Measurements from ENCODE around the gene KLHDC4.
"Not testable (repeated sequence)": the region's sequence is repeated elsewhere in the genome, so short reads cannot be mapped to it uniquely, and the experiment has no call there.

Gene KLHDC4

GRCh38 chr16:87742781-87743490 lies 22.9 kb downstream of the KLHDC4 start:
- DNase-seq (ENCODE audit: low spot score), result no peak

DNA sequence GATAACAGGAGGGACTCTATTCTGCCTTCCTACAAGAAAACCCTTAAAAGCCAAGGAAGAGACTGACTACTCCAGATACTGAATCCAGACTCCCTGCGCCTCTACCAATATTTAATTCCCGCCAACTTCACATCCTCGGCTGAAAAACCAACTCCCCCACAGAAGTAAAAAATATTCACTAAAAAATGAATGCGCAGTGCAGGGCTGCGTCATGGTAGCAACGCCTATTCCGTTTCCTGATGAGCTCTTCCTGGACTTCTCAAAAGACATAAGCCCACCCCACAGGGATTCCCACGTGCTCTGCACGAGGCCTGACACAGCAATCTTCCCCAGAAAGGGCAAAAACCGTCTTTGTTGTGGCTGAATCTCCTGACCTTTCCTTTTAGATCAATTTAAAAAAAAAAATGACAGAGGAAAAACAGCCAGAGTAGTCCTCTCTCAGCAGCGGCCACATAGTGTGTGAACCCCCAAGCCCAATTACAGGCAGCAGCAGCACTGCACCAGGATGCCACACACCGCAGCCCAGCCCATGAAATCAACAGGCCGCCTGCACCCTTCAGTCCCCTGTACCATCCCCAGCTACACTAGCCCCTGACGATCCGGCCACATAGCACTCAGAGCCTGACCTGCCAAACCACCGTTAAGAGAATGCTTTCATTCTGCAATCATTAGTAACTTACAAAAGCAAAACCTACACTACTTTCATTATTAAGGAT lies 23.9 kb downstream of the KLHDC4 start:
- no peak for DNase-seq (ENCODE audit: low spot score)

- DNase-seq (ENCODE audit: low spot score), result no peak
Observed at GRCh38 chr16:87740909-87741424, 24.8 kb downstream of the KLHDC4 start.

- DNase-seq (ENCODE audit: low spot score), result no peak
Observed at GRCh38 chr16:87740441-87740840, 25.3 kb downstream of the KLHDC4 start.

- DNase-seq (ENCODE audit: low spot score), result no peak
Observed at GRCh38 chr16:87739801-87740200, 26.0 kb downstream of the KLHDC4 start.

DNA sequence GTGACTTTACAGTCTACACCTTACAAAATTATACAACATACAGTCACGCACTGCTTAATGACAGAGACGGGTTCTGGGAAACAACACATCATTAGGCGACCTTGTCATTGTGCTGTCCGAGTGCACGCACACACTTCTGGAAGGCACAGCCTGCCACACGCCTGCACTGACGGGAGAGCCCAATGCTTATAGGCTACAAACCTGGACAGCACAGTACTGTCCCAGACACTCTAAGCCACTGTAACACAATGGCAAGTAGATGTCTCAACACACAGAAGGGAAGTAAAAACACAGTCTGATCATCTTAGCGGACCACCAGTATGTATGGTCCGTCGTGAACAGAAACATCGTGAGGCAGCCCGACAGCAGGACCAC lies 29.8 kb downstream of the KLHDC4 start:
- DNase-seq (ENCODE audit: low spot score), result no peak

DNA sequence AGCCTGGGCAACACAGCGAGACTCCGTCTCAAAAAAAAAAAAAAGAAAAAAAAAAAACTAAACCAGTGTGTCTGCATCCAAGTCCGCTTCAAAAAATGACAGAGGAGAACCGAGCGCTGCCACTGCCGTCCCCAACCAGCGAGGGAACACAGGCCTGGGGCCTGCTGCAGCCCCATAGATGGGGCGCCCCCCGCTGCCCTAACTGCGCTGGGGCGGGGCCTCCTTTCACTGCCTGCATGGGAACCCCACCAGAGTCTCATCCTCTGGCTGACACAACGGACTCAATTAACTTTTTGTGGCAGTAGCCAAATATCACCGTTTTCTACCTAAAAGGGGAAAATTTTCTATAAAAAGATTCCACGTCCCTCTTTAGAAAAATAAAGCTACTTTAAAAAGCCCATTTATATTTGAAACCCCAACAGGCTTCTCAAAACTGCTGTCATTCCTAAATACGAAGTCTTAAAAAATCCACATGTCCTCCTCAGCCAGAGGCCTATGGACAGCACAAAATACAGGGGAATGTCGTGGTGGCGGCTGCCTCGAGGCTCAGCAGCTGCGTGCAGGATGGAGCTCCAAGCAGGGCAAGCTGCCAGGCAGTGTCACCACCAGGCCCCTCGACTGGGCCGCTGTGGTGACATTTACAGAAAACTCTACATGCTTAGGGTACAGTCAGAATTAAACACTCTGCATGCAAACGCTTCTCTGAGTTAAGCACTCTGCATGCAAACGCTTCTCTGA lies 30.3 kb downstream of the KLHDC4 start:
- DNase-seq (ENCODE audit: low spot score), result no peak

- no peak for DNase-seq (ENCODE audit: low spot score)
Observed at GRCh38 chr16:87734644-87735043, 31.1 kb downstream of the KLHDC4 start.

DNA sequence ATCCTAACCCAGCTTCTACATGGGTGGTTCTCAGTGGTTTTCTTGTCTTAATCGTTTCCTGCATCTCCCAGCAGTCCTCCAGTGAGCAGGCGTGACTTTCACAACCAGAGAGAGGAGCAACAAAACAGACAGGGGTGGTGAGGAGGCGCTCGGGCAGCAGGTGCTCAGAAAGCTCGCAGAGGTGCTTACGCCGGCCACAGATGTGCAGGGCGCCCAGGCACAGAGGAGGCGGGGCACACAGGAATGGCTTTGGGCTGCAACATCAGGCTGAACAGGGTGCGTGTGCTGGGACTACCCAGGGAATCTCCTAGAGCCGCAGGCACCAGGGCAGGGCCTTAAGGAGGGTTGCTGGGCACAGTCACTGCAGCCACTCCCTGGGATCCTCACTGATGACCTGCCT lies 32.6 kb downstream of the KLHDC4 start:
- DNase-seq (ENCODE audit: low spot score), result no peak

DNA sequence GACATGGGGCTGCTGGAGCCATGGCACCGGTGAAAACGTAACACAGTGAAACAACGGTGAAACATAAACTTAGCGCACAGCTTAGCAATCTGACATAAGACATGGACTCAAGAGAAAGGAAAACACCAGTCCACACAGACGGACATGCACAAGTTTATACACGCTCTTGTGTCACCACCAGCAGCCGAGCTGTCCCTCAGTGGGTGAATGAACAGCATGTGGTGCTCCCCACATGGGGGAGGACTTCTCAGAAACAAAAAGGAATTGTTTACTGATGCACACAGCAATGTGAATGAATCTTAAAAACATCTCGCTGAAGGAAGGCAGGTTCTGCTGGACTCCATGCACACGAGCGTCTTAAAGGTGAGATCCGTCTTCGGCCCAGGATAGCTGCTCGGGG lies 34.2 kb downstream of the KLHDC4 start:
- no peak for DNase-seq (ENCODE audit: low spot score)

DNA sequence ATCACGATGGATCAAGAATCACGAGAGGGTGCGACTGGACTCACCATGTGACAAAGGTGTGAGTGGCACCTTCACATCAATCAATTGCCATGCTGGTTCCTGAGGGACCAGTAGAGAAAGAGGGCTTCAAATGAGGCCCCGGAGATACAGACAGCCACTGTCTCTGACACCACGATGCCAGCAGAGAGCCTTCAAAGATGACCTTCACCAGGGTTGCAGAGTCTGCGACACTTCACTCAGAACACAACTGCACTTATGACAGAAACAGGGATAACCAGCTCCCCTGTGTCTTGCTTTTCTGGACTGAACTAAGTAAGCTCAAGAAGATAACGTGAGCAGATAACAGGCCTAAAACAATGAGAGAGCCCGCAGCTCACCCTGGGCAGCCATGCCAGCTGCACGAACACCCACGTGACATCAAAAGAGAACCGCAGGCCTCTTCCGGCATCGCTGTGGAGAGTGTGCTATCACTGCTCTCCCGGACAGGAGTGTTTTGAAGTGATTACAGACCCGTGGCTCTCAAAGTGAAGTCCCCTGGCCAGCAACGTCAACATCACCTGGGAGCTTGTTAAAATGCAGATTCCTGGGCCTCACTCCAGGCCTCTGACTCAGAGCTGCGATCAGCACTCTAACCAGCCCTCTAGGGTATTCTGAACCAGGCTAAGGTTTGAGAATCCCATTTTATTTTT lies 36.4 kb downstream of the KLHDC4 start:
- DNase-seq (ENCODE audit: low spot score), result no peak

- no peak for DNase-seq (ENCODE audit: low spot score)
Observed at GRCh38 chr16:87728026-87728425, 37.8 kb downstream of the KLHDC4 start.

GRCh38 chr16:87727346-87727745 lies 38.4 kb downstream of the KLHDC4 start:
- DNase-seq (ENCODE audit: low spot score), result no peak

- not testable (repeated sequence) for DNase-seq (ENCODE audit: low spot score)
Observed at GRCh38 chr16:87726577-87726976, 39.2 kb downstream of the KLHDC4 start.

DNA sequence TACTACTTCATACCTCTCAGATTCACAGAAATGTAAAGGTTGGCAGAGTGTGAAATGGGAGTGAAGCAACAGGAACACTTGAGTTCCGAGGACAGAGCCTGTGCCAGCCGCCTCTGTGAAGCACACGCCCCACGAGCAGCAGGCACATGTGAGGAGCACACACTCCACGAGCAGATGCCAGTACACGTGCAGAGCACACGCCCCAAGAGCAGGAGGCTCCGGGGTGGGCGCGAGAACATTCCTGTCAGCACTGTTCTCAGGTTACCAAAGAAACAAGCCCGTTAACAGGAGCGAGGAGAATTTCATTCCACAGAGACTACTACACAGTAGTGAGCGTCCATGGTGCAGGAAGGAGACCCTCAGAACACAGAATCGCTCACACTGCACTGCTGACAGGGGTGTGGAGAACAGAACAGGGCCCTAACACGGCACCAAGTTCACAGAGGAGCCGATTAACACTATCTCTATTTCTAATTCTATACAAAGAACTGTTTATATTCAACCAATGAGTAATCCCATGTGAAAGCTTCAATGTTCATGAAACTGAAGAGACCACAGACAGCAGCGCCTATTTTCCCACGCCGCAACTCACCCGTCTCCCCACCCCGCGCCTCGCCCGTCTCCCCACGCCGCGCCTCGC lies 40.1 kb downstream of the KLHDC4 start:
- DNase-seq (ENCODE audit: low spot score), result no peak

GRCh38 chr16:87724490-87725291 lies 41.1 kb downstream of the KLHDC4 start:
- DNase-seq (ENCODE audit: low spot score), result no peak

DNA sequence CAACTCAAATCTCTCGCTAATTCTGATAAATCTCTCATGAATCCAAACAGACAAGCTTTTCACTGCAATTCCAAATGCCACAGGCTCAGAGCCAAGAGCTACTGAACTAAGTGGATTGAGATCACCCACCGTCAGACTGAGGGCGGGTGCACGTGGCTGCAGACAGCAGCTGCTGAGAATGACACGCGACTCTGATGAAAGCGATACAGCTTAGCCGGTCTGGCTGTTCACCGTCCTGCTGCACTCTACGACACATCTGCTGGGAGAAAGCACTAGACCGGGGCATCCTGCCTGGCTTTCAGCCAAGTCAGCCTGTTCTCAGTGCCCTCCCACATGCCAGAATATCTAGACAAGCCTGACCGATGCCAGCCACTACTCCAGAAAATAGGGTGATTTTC lies 42.6 kb downstream of the KLHDC4 start:
- no peak for DNase-seq (ENCODE audit: low spot score)

DNA sequence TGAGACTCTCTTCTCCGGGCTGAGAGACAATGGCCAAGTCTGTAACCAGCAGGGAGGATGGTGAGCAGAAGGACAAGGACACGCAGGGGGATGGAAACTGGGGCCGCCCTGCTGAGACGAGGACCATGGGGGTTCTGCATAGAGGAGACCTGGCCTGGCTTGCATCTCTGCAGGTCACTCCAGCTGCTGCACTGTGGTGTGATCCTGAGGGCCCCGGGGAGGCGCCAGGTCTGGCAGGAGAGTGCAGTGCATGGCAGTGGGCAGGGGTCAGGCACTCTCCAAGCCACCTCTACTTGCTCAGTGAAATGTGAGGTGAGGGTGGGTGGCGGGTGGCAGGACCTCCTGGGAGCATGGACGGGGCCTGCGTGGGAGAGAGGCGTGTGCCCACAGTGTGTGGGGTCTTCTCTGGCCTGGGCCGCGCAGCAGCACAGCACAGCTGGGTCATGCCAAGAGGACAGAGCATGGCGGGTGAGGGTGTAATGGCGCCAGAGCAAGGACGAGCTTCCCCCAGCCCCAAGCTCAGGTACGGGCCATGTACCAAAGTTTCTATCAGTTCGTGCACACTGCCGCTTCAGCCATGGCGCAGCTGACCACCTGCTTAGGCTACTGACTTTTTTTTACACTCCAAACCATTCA lies 43.1 kb downstream of the KLHDC4 start:
- no peak for DNase-seq (ENCODE audit: low spot score)

DNA sequence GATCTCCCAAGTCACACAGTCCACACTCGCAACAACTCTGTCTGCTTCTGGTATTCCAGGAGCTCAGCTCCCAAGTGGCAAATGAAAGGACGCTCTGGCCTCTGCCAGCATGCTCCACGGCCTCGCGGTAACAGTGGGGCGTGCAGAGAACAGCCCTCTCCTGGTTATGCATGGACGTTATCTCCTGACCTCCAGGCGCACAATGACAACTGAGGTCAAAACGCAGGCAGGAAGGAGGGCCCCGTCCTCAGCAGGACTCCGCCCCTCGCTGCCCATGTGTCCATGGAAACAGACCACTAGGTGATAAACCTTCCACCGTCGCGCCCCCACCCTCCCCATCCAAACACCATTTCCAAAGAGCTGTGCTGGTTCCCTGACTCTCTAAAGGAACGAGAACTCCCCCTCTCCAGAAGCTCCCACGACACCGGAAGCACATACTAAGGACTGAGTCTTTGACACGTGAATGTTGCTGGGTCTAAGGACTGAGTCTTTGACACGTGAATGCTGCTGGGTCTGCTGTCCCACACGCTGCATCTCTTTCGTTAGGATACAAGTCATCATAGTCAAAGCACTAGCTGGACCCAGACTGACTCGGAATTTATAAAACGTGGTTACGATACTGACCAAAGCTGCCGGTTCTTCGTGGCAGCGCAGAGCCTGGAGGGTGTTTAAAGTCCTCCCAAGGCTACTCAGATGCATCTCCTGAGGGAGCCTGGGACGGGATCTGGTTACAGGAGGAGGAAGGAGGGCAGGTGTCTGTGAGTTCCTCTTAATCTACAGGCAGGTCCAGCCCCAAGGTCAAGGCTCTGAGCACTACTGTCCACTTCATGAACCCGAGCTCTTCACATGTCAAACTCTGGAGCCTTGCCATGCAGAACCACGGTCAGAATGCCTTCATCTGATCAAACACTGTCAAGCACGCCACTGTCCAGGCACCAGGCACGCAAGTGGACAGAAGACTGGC lies 43.9 kb downstream of the KLHDC4 start:
- DNase-seq (ENCODE audit: low spot score), result no peak
